Right atrium auricular region (tissue), 2 donors: ENCODE data around the gene TUBB4A. TPM values are rescaled to one million over a fixed set of nuclear protein-coding genes. Genes with fewer than 3 reads are reported as not detected.

ENCODE experiments used
- DNase-seq: peaks from one replicate; pipeline ENCODE4 v3.0.0-alpha.2; 2019; ENCODE audit warnings: low spot score
- H3K27ac ChIP-seq, 2 donors: fragments of 200-600 bp; sonication (generic); 1 replicate in 1 of 2; 2 replicates in 1 of 2; pipeline ENCODE4 v1.5.1; 2016 to 2019
- H3K27me3 ChIP-seq, 2 donors: fragments of 200-600 bp; sonication (generic); one replicate each; pipeline versions ENCODE4 v1.5.1 to v1.6.0; 2017 to 2019
- H3K36me3 ChIP-seq: fragments of 200-600 bp; sonication (generic); one replicate; pipeline ENCODE4 v1.5.1; 2016
- H3K4me1 ChIP-seq, 2 donors: fragments of 200-600 bp; sonication (generic); one replicate each; pipeline versions ENCODE4 v1.5.1 to v1.6.0; 2017 to 2019
- H3K4me3 ChIP-seq, 2 donors: fragments of 200-600 bp; sonication (generic); 1 replicate in 1 of 2; 2 replicates in 1 of 2; pipeline ENCODE4 v1.5.1; 2017 to 2019; ENCODE audit warnings: mild to moderate bottlenecking in 1 of 2, moderate library complexity in 1 of 2
- H3K9me3 ChIP-seq, 2 donors: fragments of 200-600 bp; sonication (generic); one replicate each; pipeline ENCODE4 v1.5.1; 2019
- CTCF ChIP-seq, 2 donors: fragments of 200-600 bp; sonication (generic); IDR thresholded peaks; one replicate each; pipeline ENCODE4 v1.5.1; 2019; ENCODE audit warnings: antibody characterized with exemption in 2 of 2
- total RNA-seq, 2 donors: library from RNA; depleted of rRNA; stranded (reverse); fragments of >200 nt; gene quantifications; one replicate each; pipeline ENCODE4 v1.1.0, GENCODE V29; 2016

TUBB4A gene
- total RNA-seq, 2 donors from 2014 or later = 0.83 to 2.3 TPM

GRCh38 chr19:6531956-6532243 lies 29.8 kb upstream of the TUBB4A start:
- peaks cover 0 to 32% of the 10 kb centered on the region in 2 donors for H3K4me1 ChIP-seq
- H3K9me3 ChIP-seq = no peaks in the 10 kb centered on the region
- H3K27me3 ChIP-seq = peaks cover 8 to 10% of the 10 kb centered on the region in 2 donors
- H3K27ac ChIP-seq = no peak overlapping the region
- no peaks in the 10 kb centered on the region for H3K36me3 ChIP-seq
- no peak for TF ChIP-seq CTCF (IDR thresholded peaks at IDR 0.05)
- H3K4me3 ChIP-seq = peak overlapping the region in 1 of 2 donors; percentile 65
- no peak for DNase-seq

GRCh38 chr19:6531163-6531955 lies 29.2 kb upstream of the TUBB4A start:
- DNase-seq = no peak
- Histone ChIP-seq H3K27me3 (peaks cover 8 to 10% of the 10 kb centered on the region in 2 donors), H3K9me3 (no peaks in the 10 kb centered on the region), H3K4me3 (peak overlapping the region; percentile 47 to 65), H3K36me3 (no peaks in the 10 kb centered on the region), H3K4me1 (peaks cover 0 to 32% of the 10 kb centered on the region in 2 donors), H3K27ac (peak overlapping the region; percentile 36 to 72)
- no peak for TF ChIP-seq CTCF (IDR thresholded peaks at IDR 0.05)

- peak within 1 kb of the TSS; percentile 47 to 65 for H3K4me3 ChIP-seq
- H3K36me3 ChIP-seq = no peaks in the 10 kb centered on the region
- peak within 1 kb of the TSS; percentile 54 to 72 for H3K27ac ChIP-seq
- TF ChIP-seq CTCF (IDR thresholded peaks at IDR 0.05) = no peak
- no peaks in the 10 kb centered on the region for H3K9me3 ChIP-seq
- H3K27me3 ChIP-seq = peaks cover 8 to 10% of the 10 kb centered on the region in 2 donors
- H3K4me1 ChIP-seq = peaks cover 0 to 32% of the 10 kb centered on the region in 2 donors
- DNase-seq = peak; percentile 92
These were observed 28.5 kb upstream of the TUBB4A start, which contains the start of gene TNFSF9 for GRCh38 chr19:6530386-6531162. TSS of gene TNFSF9 (plus strand) at chr19:6531026. CDS start at chr19:6531037, 11 bp downstream.

GRCh38 chr19:6529937-6530385 lies 27.9 kb upstream of the TUBB4A start:
- DNase-seq = no peak
- H3K27ac ChIP-seq = no peak overlapping the region
- no peaks in the 10 kb centered on the region for H3K36me3 ChIP-seq
- H3K4me3 ChIP-seq = peak overlapping the region; percentile 47 to 65
- peaks cover 0 to 32% of the 10 kb centered on the region in 2 donors for H3K4me1 ChIP-seq
- peaks cover 8 to 10% of the 10 kb centered on the region in 2 donors for H3K27me3 ChIP-seq
- no peak for TF ChIP-seq CTCF (IDR thresholded peaks at IDR 0.05)
- no peaks in the 10 kb centered on the region for H3K9me3 ChIP-seq

GRCh38 chr19:6529351-6529750 lies 27.2 kb upstream of the TUBB4A start:
- no peak overlapping the region for H3K27ac ChIP-seq
- no peak for DNase-seq
- peaks cover 8 to 10% of the 10 kb centered on the region in 2 donors for H3K27me3 ChIP-seq
- TF ChIP-seq CTCF (IDR thresholded peaks at IDR 0.05) = no peak
- no peaks in the 10 kb centered on the region for H3K36me3 ChIP-seq
- no peaks in the 10 kb centered on the region for H3K9me3 ChIP-seq
- H3K4me1 ChIP-seq = peaks cover 0 to 32% of the 10 kb centered on the region in 2 donors
- H3K4me3 ChIP-seq = no peak overlapping the region
